AG09309 (cell line): ENCODE results near the gene ZC3H13.

Experiments used
- DNase-seq: peaks from one replicate; pipeline ENCODE4 v3.0.0-alpha.2; 2010; ENCODE audit warnings: low read depth
- H3K4me3 ChIP-seq: 2 replicates; pipeline ENCODE4 v1.5.1; 2011; ENCODE audit warnings: mild to moderate bottlenecking, low read depth, low read length, moderate library complexity; ENCODE audit not compliant: control insufficient read depth
- TF ChIP-seq, protein P1 (sequence below): IDR thresholded peaks from 2 replicates; pipeline ENCODE4 v1.5.1; 2011; ENCODE audit warnings: mild to moderate bottlenecking, low read depth, low read length, inconsistent platforms; ENCODE audit not compliant: insufficient read depth, control insufficient read depth; ENCODE audit errors: missing control alignments

Gene ZC3H13

DNA sequence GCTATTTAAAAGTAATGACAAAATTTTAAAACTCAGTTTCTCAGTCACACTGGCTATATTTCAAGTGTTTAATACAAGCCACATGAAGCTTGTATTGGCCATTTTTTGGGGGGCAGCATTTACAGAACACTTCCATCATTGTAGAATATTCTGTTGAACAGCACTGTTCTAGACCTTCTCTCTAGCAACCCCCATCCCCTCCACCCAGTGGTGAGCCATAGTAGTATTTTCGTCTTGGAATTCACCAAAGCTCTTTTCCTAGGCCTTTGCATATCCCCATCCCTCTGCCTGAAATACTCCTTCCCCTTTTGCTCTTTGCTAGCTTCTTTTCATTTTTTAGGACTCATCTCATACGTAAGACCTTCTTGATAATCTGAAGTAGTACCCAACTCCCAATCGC lies 99.5 kb downstream of the ZC3H13 start:
- TF ChIP-seq, protein P1, sequence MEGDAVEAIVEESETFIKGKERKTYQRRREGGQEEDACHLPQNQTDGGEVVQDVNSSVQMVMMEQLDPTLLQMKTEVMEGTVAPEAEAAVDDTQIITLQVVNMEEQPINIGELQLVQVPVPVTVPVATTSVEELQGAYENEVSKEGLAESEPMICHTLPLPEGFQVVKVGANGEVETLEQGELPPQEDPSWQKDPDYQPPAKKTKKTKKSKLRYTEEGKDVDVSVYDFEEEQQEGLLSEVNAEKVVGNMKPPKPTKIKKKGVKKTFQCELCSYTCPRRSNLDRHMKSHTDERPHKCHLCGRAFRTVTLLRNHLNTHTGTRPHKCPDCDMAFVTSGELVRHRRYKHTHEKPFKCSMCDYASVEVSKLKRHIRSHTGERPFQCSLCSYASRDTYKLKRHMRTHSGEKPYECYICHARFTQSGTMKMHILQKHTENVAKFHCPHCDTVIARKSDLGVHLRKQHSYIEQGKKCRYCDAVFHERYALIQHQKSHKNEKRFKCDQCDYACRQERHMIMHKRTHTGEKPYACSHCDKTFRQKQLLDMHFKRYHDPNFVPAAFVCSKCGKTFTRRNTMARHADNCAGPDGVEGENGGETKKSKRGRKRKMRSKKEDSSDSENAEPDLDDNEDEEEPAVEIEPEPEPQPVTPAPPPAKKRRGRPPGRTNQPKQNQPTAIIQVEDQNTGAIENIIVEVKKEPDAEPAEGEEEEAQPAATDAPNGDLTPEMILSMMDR = no peak
- DNase-seq = no peak
- H3K4me3 ChIP-seq = no peak overlapping the region

GRCh38 chr13:45951724-45952123 lies 100.8 kb downstream of the ZC3H13 start:
- no peak overlapping the region for H3K4me3 ChIP-seq
- DNase-seq = no peak
- TF ChIP-seq, protein P1 = no peak

DNA sequence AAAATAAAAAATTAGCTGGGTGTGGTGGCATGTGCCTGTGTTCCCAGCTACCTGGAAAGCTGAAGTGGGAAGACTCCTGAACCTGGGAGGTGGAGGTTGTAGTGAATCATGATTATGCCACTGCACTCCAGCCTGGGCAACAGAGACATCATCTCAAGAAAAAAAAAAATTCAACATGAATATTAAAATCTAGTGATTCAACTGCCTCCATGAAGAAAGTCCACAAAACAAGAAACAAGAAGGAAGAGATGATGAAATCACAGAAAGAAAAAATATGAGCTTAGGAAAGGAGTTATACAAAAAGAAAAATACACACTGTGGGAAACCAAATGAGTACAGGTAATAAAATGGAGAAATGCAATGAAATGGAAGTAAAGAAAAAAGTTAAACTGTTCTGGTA lies 101.4 kb downstream of the ZC3H13 start:
- H3K4me3 ChIP-seq = no peak overlapping the region
- TF ChIP-seq, protein P1 = no peak
- DNase-seq = no peak

DNA sequence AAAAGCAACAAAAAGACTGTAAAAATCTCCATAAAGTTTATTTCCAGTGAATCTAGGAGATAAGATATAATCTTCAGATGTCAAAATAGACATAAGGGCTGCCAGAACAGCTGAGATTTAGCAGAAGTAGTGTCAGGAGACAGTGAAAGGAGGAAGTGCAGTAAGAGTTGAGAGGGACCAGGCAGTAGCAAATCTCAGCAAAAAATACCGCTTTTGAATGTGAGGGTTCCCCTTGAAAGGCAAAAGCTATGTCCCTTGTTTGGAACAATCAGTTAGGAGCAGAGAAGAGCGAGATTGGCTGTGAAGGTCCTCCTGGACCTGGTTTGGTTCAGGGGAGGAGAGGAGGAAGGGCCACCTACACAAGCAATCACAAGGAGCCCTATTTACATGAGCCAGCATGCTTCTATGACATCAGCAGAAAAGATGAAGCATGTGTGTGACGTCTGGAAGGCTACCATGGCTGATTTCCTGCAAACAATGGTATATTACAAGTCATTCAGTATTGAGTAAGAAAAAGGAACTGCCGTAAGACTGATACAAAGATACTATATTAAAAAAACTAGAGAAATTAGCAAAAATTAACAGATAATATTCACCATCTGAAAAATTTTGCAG lies 102.1 kb downstream of the ZC3H13 start:
- H3K4me3 ChIP-seq = no peak overlapping the region
- no peak for DNase-seq
- TF ChIP-seq, protein P1 = no peak

DNA sequence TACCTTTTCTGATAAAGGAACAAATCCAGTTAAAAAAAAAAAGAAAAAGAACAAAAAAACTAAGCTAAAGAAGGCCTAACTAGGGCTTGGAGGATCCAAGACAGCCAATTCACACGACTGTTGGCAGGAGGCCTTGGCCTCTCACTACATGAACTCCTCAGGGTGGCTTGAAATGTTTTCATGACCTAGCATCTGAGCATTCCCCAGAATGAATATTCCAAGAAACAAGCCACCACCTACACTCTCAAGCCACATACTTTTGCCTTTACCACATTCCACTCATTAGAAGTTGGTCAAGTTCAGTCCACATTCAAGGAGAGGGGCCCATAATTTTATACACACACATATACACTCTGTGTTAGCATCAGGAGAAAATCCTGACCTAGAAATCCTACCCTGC lies 103.4 kb downstream of the ZC3H13 start:
- DNase-seq = no peak
- H3K4me3 ChIP-seq = no peak overlapping the region
- TF ChIP-seq, protein P1 = no peak

DNA sequence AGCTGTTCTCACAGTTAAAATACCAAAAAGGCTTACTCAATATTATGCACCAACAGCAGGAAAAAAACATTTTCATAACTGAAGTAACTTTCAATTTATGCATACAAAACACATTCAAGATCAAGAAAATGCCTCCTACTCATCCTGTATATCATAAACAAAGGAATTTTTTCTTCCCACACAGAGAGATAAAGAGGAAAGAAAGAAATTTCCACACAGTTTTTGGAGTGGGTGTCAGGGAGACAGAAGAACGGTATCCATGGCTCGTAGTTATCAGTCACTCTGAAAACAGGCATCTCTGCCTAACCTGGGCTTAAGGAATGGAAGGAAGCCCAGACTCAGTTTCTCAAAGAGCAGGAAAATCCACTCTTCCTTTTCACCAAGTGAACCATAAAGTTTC lies 108.6 kb downstream of the ZC3H13 start:
- no peak overlapping the region for H3K4me3 ChIP-seq
- TF ChIP-seq, protein P1 = no peak

GRCh38 chr13:45943120-45943519 lies 109.4 kb downstream of the ZC3H13 start:
- no peak for DNase-seq
- H3K4me3 ChIP-seq = no peak overlapping the region
- TF ChIP-seq, protein P1 = no peak

More for the DNA sequence above, 108.6 kb downstream of the ZC3H13 start:
- DNase-seq = no peak
